HEK293 (cell line): ENCODE measurements around the gene TTC24.
A peak's percentile ranks its signal among the peaks of the same experiment; 100 is the strongest.

Source experiments
- CTCF ChIP-seq: fragments of 450-650 bp; formaldehyde crosslinking; IDR thresholded peaks from 2 replicates; pipeline ENCODE4 v1.5.1; 2016; ENCODE audit warnings: missing biosample characterization, missing genetic modification characterization
- ELK4 ChIP-seq: IDR thresholded peaks from 2 replicates; pipeline ENCODE4 v1.6.1; 2011; ENCODE audit warnings: mild to moderate bottlenecking, low read depth, low read length, borderline replicate concordance
- TSHZ1 ChIP-seq: fragments of 450-650 bp; formaldehyde crosslinking; IDR thresholded peaks from 2 replicates; pipeline ENCODE4 v1.5.1; 2016; ENCODE audit warnings: missing biosample characterization, missing genetic modification characterization, borderline replicate concordance
- ZBTB20 ChIP-seq: fragments of 450-650 bp; formaldehyde crosslinking; IDR thresholded peaks from 2 replicates; pipeline ENCODE4 v1.5.1; 2016; ENCODE audit warnings: missing biosample characterization, missing genetic modification characterization
- ZFHX2 ChIP-seq: fragments of 450-650 bp; formaldehyde crosslinking; conservative IDR thresholded peaks from 2 replicates; pipeline ENCODE4 v1.5.1; 2016; ENCODE audit warnings: missing biosample characterization, missing genetic modification characterization
- ZFP37 ChIP-seq: fragments of 450-650 bp; formaldehyde crosslinking; IDR thresholded peaks from 2 replicates; pipeline ENCODE4 v1.5.1; 2016; ENCODE audit warnings: missing biosample characterization, missing genetic modification characterization
- ZFP41 ChIP-seq: fragments of 450-650 bp; formaldehyde crosslinking; IDR thresholded peaks from 2 replicates; pipeline ENCODE4 v1.5.1; 2016; ENCODE audit warnings: missing biosample characterization, missing genetic modification characterization, borderline replicate concordance
- ZFP69B ChIP-seq: fragments of 450-650 bp; formaldehyde crosslinking; IDR thresholded peaks from 2 replicates; pipeline ENCODE4 v1.5.1; 2016; ENCODE audit warnings: missing biosample characterization, missing genetic modification characterization
- ZNF121 ChIP-seq: fragments of 450-650 bp; formaldehyde crosslinking; IDR thresholded peaks from 2 replicates; pipeline ENCODE4 v1.5.1; 2016; ENCODE audit warnings: missing biosample characterization, missing genetic modification characterization
- ZNF16 ChIP-seq: fragments of 450-650 bp; formaldehyde crosslinking; IDR thresholded peaks from 2 replicates; pipeline ENCODE4 v1.5.1; 2016; ENCODE audit warnings: low read depth, missing biosample characterization, missing genetic modification characterization
- ZNF2 ChIP-seq: fragments of 450-650 bp; formaldehyde crosslinking; IDR thresholded peaks from 2 replicates; pipeline ENCODE4 v1.5.1; 2016; ENCODE audit warnings: missing biosample characterization, missing genetic modification characterization
- ZNF214 ChIP-seq: fragments of 450-650 bp; formaldehyde crosslinking; IDR thresholded peaks from 2 replicates; pipeline ENCODE4 v1.5.1; 2017; ENCODE audit warnings: missing biosample characterization, mild to moderate bottlenecking, missing genetic modification characterization, borderline replicate concordance
- ZNF354C ChIP-seq: fragments of 450-650 bp; formaldehyde crosslinking; IDR thresholded peaks from 2 replicates; pipeline ENCODE4 v1.5.1; 2016; ENCODE audit warnings: missing biosample characterization, missing genetic modification characterization, low read depth, borderline replicate concordance
- ZNF404 ChIP-seq: fragments of 450-650 bp; formaldehyde crosslinking; IDR thresholded peaks from 2 replicates; pipeline ENCODE4 v1.5.1; 2017; ENCODE audit warnings: missing biosample characterization, missing genetic modification characterization
- ZNF423 ChIP-seq: fragments of 450-650 bp; formaldehyde crosslinking; IDR thresholded peaks from 2 replicates; pipeline ENCODE4 v1.5.1; 2016; ENCODE audit warnings: missing biosample characterization, missing genetic modification characterization
- ZNF488 ChIP-seq: fragments of 450-650 bp; formaldehyde crosslinking; IDR thresholded peaks from 2 replicates; pipeline ENCODE4 v1.5.1; 2016; ENCODE audit warnings: missing biosample characterization, missing genetic modification characterization
- ZNF510 ChIP-seq: fragments of 450-650 bp; formaldehyde crosslinking; IDR thresholded peaks from 2 replicates; pipeline ENCODE4 v1.5.1; 2018; ENCODE audit warnings: mild to moderate bottlenecking, missing genetic modification characterization, missing biosample characterization; ENCODE audit not compliant: insufficient replicate concordance
- ZNF514 ChIP-seq: fragments of 450-650 bp; formaldehyde crosslinking; IDR thresholded peaks from 2 replicates; pipeline ENCODE4 v1.5.1; 2016; ENCODE audit warnings: missing biosample characterization, missing genetic modification characterization
- ZNF518A ChIP-seq: fragments of 450-650 bp; formaldehyde crosslinking; conservative IDR thresholded peaks from 2 replicates; pipeline ENCODE4 v1.5.1; 2016; ENCODE audit warnings: low read depth, missing biosample characterization, missing genetic modification characterization
- ZNF529 ChIP-seq: fragments of 450-650 bp; formaldehyde crosslinking; IDR thresholded peaks from 2 replicates; pipeline ENCODE4 v1.5.1; 2017; ENCODE audit warnings: missing genetic modification characterization, missing biosample characterization; ENCODE audit not compliant: insufficient replicate concordance
- ZNF548 ChIP-seq: fragments of 450-650 bp; formaldehyde crosslinking; IDR thresholded peaks from 2 replicates; pipeline ENCODE4 v1.5.1; 2016; ENCODE audit warnings: missing biosample characterization, missing genetic modification characterization
- ZNF654 ChIP-seq: fragments of 450-650 bp; formaldehyde crosslinking; IDR thresholded peaks from 2 replicates; pipeline ENCODE4 v1.5.1; 2016; ENCODE audit warnings: low read depth, missing biosample characterization, missing genetic modification characterization
- ZXDB ChIP-seq: fragments of 450-650 bp; formaldehyde crosslinking; IDR thresholded peaks from 2 replicates; pipeline ENCODE4 v1.5.1; 2016; ENCODE audit warnings: missing biosample characterization, missing genetic modification characterization

The TTC24 gene

GRCh38 chr1:156622581-156623297, 43.2 kb downstream of the TTC24 start (continued):
- TF ChIP-seq ELK4 (no peak), ZNF423 (tag by site-specific recombination) (no peak), TSHZ1 (peak; percentile 67; the same call in 1 of the 2 replicates), ZNF654 (tag by site-specific recombination) (peak; percentile 69), ZNF514 (peak; percentile 98), ZNF121 (0 out of 2 replicates have a peak, but pooled peaks have one; percentile 58), CTCF (no peak), ZNF529 (tag by site-specific recombination) (peak; percentile 80), ZNF510 (peak; percentile 97), ZXDB (tag by site-specific recombination) (peak; percentile 94), ZBTB20 (tag by site-specific recombination) (no peak), ZNF548 (tag by site-specific recombination) (0 out of 2 replicates have a peak, but pooled peaks have one; percentile 39), ZNF518A (tag by site-specific recombination) (peak; percentile 99), ZFP41 (tag by site-specific recombination) (no peak), ZNF2 (no peak), ZNF16 (tag by site-specific recombination) (peak; percentile 43; the same call in 1 of the 2 replicates), ZNF488 (tag by site-specific recombination) (no peak), ZNF214 (tag by site-specific recombination) (peak; percentile 44; the same call in 1 of the 2 replicates), ZNF354C (tag by site-specific recombination) (peak; percentile 90; the same call in 1 of the 2 replicates), ZFP69B (tag by site-specific recombination) (no peak), ZFHX2 (no peak), ZFP37 (tag by site-specific recombination) (peak; percentile 98), ZNF404 (tag by site-specific recombination) (peak; percentile 88; the same call in 1 of the 2 replicates)
